Fibroblast of pulmonary artery (primary cell): ENCODE results near the gene ASB10.

Experiments
- DNase-seq: peaks from one replicate; pipeline ENCODE4 v3.0.0-alpha.2; 2010; ENCODE audit warnings: low read depth
- H3K4me3 ChIP-seq: replicated peaks from 2 replicates; pipeline ENCODE4 v1.5.1; 2011; ENCODE audit warnings: low read depth, mild to moderate bottlenecking, control low read depth, low read length, moderate library complexity
- CTCF ChIP-seq: IDR thresholded peaks from 2 replicates; pipeline ENCODE4 v1.5.1; 2011; ENCODE audit warnings: mild to moderate bottlenecking, control low read depth, low read length, inconsistent platforms; ENCODE audit errors: missing control alignments

Gene ASB10

GRCh38 chr7:151141311-151141854 is 45.7 kb downstream of the ASB10 start:
- no peak overlapping the region for H3K4me3 ChIP-seq
- no peak for DNase-seq
- TF ChIP-seq CTCF, result no peak

GRCh38 chr7:151140826-151141225 is 46.2 kb downstream of the ASB10 start:
- H3K4me3 ChIP-seq, result no peak overlapping the region
- TF ChIP-seq CTCF, result no peak

GRCh38 chr7:151139791-151140190 is 47.3 kb downstream of the ASB10 start:
- no peak for DNase-seq
- H3K4me3 ChIP-seq, result no peak overlapping the region
- no peak for TF ChIP-seq CTCF

More at GRCh38 chr7:151140826-151141225, 46.2 kb downstream of the ASB10 start:
- no peak for DNase-seq

GRCh38 chr7:151139071-151139790 is 47.8 kb downstream of the ASB10 start:
- no peak overlapping the region for H3K4me3 ChIP-seq
- no peak for TF ChIP-seq CTCF
- no peak for DNase-seq

- TF ChIP-seq CTCF, result no peak
- no peak for DNase-seq
- no peak overlapping the region for H3K4me3 ChIP-seq
Observed at GRCh38 chr7:151138153-151138851, 48.7 kb downstream of the ASB10 start.

GRCh38 chr7:151137791-151138152 is 49.3 kb downstream of the ASB10 start:
- TF ChIP-seq CTCF, result no peak
- no peak overlapping the region for H3K4me3 ChIP-seq
- DNase-seq, result no peak
